ENCODE data around the gene HSD11B1.

- no peak for TF ChIP-seq CTCF (IDR thresholded peaks at IDR 0.05)
- TF ChIP-seq POLR2AphosphoS5 (IDR thresholded peaks at IDR 0.05): no peak
- no peak for TF ChIP-seq POLR2A (IDR thresholded peaks at IDR 0.05)
- TF ChIP-seq EP300 (IDR thresholded peaks at IDR 0.05): no peak
These were observed 37.2 kb downstream of the HSD11B1 start for GRCh38 chr1:209741889-209742288.
